KBM-7 (cell line): ENCODE results near the gene BTRC.
"Not testable (repeated sequence)": the region's sequence is repeated elsewhere in the genome, so short reads cannot be mapped to it uniquely, and the experiment has no call there.

Experiments
- DNase-seq: peaks from one replicate; pipeline ENCODE4 v3.0.0-alpha.2; 2015
- in situ Hi-C: fragments of 300-500 bp; cut with MboI; formaldehyde crosslinking; loops from 2 replicates; pipeline ENCODE4 v1.14.3; 2020; ENCODE audit warnings: low sequenced_read_pairs, low pct_unique_long_range_greater_than_20kb, mixed read lengths

BTRC gene

GRCh38 chr10:101353692-101354327 lies at the start of gene BTRC:
BTRC (plus strand) TSS chr10:101354165; CDS start chr10:101354181, 16 bp downstream.
- in situ Hi-C loops = no loop called here
- DNase-seq = peak; percentile 100

- no peak for DNase-seq
- in situ Hi-C loops = loop anchor here (25.0 kb wide), 1 partner anchor 133 kb away; no protein-coding TSS in a partner anchor
These were observed 49.6 kb upstream of the BTRC start for GRCh38 chr10:101304316-101304715.

GRCh38 chr10:101305320-101306241 lies 48.4 kb upstream of the BTRC start:
- DNase-seq = no peak
- in situ Hi-C loops = loop anchor here (25.0 kb wide), 1 partner anchor 132 kb away; no protein-coding TSS in a partner anchor

DNA sequence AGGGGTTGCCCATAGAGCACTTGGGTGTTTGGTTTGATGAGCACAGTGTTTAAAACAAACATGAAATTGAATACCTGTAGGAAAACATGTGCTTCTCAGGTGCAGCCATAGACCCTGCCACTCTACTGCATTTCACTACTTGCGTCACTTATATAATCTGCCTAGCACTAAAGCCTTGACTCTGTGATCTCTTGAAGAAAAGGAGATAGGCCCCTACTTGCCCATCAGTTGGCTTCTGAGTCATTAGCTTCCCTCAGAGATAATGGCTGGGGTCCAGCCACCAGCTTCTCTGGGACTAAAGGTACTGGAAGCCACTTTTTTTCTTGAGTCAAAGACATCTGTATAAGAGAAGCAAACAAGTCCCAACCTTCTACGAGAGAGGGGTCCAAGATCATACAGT lies 45.9 kb upstream of the BTRC start:
- in situ Hi-C loops = loop anchor here (25.0 kb wide), 1 partner anchor 129 kb away; no protein-coding TSS in a partner anchor
- DNase-seq = no peak

DNA sequence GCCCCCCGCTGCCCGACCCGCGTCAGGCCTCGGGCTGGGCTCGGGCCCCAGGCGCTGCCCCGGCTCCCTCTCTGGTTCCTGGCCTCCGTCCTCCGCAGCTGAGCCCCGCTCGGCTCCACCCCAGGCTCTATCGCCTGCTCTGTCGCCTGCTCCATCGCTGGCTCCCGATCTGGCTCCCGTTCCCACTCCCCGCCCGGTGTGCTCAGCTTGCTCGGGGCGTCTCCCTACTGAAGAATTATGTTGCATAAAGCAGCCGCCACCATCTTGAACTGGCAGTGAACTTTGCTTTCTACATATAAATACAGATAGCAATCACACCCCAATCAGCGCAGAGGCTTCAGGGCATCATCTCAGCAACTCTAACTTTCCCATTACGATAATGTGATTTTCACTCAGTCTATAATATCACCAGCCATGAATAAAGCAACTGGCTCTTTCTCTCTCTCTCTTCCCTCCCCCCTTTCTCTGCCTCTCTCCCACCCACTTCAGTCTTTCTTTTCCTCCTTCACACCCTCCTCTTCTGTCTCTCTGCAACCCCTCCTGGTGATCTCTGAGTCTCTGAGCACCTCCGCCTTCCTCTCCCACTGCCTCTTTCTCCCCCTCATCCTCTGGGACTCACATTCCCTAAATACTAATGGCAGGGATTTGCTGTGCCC lies 43.3 kb upstream of the BTRC start:
- in situ Hi-C loops = loop anchor here (25.0 kb wide), 1 partner anchor 127 kb away; no protein-coding TSS in a partner anchor
- DNase-seq = no peak

DNA sequence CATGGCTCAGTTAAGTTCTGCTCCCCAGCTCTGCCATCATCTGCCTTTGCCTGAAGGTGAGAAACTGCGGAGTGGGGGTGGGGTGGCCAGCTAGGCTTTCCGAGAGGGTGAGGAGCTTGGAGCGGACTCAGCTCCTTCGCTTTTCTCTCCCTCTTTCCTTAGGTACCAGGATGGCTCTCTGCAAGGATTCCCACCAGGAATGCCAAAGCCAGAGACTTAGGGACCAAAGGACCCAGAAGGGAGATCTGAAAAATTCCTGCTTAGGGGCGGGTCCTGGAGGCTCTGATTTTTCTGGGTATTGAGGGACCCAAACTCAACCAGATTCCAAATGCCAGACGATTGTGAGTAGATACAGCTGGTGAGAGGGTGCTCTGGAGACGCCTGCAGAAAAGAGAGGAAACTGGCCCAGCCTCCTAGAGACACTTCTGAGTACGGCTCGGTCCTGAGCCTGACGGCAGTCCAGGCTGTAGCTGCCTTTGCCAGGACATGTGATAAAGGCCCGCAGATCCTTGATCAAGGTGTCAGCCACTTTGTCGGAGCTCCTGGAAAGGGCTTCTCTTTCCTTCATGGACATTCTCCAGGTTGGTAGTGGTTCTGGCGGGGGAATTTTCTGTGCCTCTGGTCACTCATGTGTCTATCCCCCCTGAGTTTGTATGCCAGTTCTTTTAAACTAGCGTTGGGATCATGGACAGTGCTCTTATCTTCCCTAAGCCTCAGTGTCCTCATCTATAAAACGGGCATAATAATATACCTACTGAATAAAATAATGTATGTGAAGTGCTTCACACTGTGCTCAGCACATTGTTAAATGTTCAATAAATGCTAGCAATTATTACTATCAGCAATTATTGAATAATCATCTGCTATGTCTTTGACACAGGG lies 42.5 kb upstream of the BTRC start:
- DNase-seq = no peak
- in situ Hi-C loops = loop anchor here (25.0 kb wide), 1 partner anchor 126 kb away; no protein-coding TSS in a partner anchor

DNA sequence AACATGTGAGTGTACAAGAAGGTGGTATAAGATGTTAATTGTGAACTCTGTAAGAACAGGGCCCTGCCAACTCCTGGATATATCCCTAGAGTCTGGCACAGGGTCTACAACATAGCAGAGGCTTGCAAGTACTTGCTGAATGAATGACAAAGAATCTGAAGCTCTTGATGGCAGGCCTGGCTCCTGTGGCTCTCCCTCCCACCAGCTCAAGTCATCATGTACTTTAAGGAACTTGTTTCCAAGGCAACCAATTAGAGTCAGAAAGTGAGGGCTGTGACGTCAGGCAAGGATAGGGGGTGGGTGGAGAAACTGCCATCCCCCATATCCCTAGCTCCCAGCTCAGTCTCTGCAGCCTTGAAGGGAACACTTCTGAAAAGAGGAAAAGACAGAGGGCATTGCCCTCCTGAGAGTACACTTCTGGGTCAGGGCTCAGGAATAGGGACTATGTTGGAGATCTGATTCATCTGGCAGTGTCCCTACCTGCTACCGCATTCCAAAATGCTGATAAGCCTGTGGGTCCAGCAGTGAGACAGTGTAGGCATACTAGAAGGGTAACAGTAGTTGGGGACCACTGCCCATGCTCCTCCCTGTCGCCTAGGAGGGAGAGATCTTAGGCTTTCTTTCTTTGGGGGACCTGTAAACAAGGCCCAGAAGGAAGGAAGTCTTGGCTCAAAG lies 34.6 kb upstream of the BTRC start:
- DNase-seq = peak; percentile 12
- in situ Hi-C loops = loop anchor here (25.0 kb wide), 1 partner anchor 118 kb away; no protein-coding TSS in a partner anchor

- in situ Hi-C loops = loop anchor here (25.0 kb wide), 1 partner anchor 116 kb away; no protein-coding TSS in a partner anchor
- no peak for DNase-seq
These were observed 32.9 kb upstream of the BTRC start for GRCh38 chr10:101321073-101321472.

- in situ Hi-C loops = loop anchor here (25.0 kb wide), 1 partner anchor 115 kb away; no protein-coding TSS in a partner anchor
- no peak for DNase-seq
These were observed 31.5 kb upstream of the BTRC start for GRCh38 chr10:101322266-101323108.

DNA sequence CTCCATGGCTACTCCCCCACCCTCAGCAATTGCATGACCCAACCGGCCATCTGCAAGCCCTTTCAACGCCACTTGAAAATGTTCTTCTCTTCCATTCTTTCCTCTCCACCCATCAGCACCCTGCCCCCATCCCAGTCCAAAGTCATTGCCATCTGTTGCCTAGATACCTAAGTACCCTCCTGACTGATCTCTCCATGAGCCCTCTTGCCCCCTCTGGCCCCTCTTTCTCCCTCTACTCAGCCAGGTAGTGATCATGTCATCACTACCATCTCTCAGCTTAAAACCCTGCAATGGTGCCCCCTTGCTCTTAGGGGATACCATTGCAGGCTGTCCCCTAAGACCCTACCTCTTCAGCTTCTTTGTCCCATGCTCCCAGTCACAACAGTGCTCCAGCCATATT lies 30.5 kb upstream of the BTRC start:
- DNase-seq = no peak
- in situ Hi-C loops = loop anchor here (25.0 kb wide), 1 partner anchor 114 kb away; no protein-coding TSS in a partner anchor

- DNase-seq, in situ Hi-C loops: not testable (repeated sequence)
These were observed 26.5 kb upstream of the BTRC start for GRCh38 chr10:101327454-101327853.

GRCh38 chr10:101329341-101330032 lies 24.5 kb upstream of the BTRC start:
- in situ Hi-C loops = no loop called here
- no peak for DNase-seq

DNA sequence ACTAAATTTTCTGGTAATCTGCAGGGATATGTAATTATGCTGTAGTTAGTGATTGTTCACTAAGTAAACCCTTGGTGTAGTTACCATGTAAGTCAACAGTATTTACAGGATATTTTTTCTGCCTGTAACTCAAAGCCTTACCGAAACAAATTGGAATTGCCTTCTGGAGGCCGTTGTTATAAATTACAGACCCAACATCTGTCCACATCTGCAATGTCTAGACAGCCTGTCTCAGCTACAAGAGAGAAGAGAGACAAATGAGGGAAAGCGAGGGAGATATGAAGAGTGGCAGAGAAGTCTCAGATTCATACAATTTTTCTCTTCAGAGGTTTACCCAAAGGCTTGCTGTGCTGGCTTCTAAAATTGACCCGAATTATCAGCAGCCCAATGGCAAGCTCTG lies 23.7 kb upstream of the BTRC start:
- in situ Hi-C loops = no loop called here
- DNase-seq = no peak

- in situ Hi-C loops = no loop called here
These were observed 23.2 kb upstream of the BTRC start for GRCh38 chr10:101330631-101331225.

GRCh38 chr10:101331956-101332355 lies 22.0 kb upstream of the BTRC start:
- no peak for DNase-seq
- in situ Hi-C loops = no loop called here

More at GRCh38 chr10:101330631-101331225, 23.2 kb upstream of the BTRC start:
- no peak for DNase-seq

GRCh38 chr10:101334259-101334658 lies 19.7 kb upstream of the BTRC start:
- DNase-seq, in situ Hi-C loops: not testable (repeated sequence)
